ENCODE data around the gene TNFRSF17. TPM values are rescaled to one million over a fixed set of nuclear protein-coding genes. Genes with fewer than 3 reads are reported as not detected.
"Not testable (repeated sequence)": the region's sequence is repeated elsewhere in the genome, so short reads cannot be mapped to it uniquely, and the experiment has no call there.

Gene TNFRSF17
- total RNA-seq = not detected in 2 replicates

DNA sequence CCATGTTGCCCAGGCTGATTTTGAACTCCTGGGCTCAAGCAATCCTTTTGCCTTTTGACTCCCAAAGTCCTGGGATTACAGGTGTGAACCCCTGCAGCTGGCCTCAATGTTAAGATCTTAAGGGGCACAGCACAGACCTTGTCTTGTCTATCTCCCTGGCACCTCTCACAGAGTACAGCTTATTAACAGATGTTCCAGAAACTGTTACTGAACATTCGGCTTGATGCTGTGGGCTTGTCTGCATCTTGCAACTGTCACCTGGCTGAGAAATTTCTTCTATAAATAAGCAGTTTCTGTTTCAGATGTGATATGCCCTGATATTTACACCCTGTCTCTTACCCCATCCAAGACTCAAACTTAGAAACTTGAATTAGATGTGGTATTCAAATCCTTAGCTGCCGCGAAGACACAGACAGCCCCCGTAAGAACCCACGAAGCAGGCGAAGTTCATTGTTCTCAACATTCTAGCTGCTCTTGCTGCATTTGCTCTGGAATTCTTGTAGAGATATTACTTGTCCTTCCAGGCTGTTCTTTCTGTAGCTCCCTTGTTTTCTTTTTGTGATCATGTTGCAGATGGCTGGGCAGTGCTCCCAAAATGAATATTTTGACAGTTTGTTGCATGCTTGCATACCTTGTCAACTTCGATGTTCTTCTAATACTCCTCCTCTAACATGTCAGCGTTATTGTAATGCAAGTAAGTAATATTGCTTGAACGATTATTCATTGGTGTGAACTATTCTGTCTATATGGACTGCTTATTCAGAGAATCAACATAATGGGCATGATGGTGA, at the start of gene TNFRSF17:
TSS of gene TNFRSF17 (plus strand) at position 450 of the 791 bp plus-strand sequence. CDS start at position 565, 115 bp downstream.
- intact Hi-C loops (cut with micrococcal nuclease) = no loop called here

DNA sequence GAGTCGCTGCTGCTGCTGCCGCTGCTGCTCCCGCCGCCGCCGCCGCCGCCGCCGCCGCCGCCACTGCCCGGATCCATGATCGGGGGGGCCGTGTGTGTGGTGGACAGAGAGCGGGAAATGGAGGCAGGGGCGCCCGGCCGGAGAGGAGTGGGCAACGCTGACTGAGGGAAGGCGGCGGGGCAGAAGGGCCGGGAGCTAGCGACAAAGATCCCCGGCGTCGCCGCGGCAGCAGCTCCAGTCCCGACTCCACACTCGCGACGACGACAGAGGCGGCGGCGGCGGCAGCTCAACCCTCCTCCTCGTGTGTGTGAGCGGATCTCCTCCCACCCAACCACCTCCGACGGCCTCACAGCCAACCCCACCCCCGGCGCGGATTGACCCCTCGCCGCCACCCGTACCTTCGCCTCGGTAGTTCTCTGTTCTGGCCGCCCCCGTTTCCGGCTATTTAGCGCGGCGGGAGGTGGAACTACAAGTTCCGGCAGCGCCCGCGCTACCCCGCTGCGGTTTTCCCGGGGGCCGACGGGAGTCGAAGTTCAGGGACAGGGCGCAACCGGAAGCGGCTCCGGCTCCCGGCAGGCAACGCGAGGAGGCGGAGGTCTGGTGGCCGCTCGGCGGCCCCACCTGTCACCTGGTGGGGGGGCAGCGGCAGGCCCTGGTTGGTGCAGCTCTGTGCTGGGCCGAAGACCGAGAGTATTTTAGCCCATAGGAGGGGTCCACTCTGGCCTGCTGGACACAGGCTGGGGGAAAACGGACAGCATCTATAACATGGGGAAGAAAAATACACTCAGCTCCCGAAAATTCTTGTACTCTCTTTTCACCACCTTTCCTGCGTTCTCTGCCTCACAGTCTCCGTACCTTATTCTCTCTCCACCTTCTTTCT, 49.1 kb upstream of the TNFRSF17 start, which contains the start of gene GSPT1:
TSS of gene GSPT1 (minus strand) at position 313 of the 880 bp plus-strand sequence. CDS start at position 77, 236 bp downstream.
- intact Hi-C loops (cut with micrococcal nuclease) = loop anchor here (1.0 to 10.0 kb wide), 12 partner anchors 65 to 1172 kb away; partner anchors contain the start of genes CIITA, CLEC16A, CPPED1 and RSL1D1

DNA sequence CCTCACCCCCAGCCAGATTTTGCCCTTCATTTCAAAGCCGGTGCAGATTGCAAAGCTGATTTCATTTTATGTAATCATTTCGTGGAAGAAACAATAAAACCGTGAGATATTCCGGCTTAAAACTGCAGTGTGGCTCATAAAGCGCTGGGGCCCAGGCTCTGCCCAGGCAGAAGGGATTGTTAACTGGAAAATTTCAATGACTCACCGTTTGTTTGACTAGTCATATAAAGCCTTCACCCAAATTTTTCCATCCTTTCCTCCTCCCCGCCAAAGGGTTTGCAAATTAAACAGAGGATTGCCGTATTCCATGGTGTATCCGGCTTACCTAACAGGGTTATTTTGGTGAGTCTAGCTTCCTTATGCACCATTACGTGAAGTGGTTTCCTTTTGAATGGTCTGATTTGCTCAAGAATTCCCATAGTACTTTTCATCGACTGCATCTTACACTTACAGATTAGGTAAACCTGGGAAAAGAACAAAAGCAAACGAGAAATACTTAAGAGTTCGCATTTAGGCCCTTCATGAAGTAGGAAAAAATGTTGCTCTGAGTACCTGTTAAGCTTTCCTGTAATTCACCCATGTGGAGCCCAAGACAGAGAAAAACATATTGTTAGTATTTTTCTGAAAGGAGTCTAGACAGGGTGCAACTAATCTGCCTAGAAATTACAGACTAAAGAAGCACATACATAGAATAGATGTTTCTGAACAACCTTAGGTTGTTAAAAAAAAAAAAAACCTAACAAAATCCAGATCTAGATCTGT, 48.3 kb upstream of the TNFRSF17 start:
- intact Hi-C loops (cut with micrococcal nuclease) = loop anchor here (1.0 to 10.0 kb wide), 10 partner anchors 65 to 1172 kb away; partner anchors contain the start of genes CIITA, CLEC16A, CPPED1 and RSL1D1

DNA sequence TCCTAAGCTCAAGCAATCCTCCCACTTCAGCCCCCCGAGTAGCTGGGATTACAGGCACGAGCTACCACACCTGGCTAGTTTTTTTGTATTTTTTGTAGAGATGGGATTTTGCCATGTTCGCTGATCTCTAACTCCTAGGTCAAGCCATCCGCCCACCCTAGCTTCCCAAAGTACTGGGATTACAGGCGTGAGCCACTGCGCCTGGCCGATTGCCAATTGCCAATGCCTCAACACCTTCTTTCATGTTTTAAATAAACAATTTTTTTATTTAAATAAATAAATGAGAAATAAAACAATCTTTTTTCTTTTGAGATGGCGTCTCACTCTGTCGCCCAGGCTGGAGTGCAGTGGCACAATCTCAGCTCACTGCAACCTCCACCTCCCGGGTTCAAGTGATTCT, 41.0 kb upstream of the TNFRSF17 start:
- intact Hi-C loops (cut with micrococcal nuclease) = not testable (repeated sequence)

DNA sequence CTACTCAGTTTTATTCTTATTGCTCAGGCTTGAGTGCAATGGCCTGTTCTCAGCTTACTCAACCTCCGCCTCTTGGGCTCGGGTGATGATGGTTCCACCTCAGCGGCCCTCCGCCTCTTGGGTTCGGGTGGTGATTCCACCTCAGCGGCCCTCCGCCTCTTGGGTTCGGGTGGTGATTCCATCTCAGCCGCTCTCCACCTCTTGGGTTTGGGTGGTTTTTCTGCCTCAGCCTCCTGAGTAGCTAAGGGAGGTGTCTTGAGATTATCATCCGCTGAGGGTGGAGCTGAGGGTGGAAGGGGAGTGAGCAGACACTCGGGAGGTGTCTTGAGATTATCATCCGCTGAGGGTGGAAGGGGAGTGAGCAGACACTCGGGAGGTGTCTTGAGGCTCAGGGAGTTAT, 37.7 kb upstream of the TNFRSF17 start:
- intact Hi-C loops (cut with micrococcal nuclease) = not testable (repeated sequence)

DNA sequence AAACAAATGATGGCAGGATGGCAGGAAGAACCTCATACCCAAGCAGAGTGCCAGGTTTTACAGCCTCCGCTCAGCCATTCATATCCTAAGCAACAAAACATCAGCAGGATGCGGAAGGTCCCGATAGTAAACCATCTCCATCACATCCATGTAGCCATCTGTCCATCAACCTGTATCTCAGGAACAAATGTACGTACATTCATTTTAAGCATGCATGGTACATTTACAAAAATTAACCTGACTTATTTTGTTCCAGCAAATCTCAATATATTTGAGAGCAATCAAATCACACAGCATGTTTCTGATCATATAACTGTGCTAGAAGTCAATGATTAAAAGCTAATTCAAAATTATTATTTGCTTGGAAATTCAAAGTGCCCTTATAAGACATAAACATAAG, 23.1 kb upstream of the TNFRSF17 start, which contains the start of gene NPIPB2:
TSS of gene NPIPB2 (minus strand) at position 101 of the 400 bp plus-strand sequence. CDS start at position 101, 0 bp downstream.
- intact Hi-C loops (cut with micrococcal nuclease) = not testable (repeated sequence)

DNA sequence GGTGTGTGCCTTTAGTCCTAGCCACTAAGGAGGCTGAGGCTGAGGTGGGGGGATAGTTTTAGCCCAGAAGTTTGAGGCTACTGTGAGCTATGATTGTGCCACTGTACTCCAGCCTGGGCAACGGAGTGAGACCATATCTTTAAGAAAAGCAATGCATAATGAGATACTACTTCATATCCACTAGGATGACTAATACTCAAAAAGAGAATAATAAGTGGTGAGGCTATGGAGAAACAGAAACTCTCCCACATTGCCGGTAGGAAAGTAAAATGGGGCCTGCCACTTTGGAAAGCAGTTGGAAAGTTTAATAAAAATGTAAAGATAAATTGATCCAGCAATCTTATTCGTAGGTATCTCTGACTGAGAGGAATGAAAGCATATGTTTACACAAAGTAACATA, 18.6 kb upstream of the TNFRSF17 start:
- intact Hi-C loops (cut with micrococcal nuclease) = no loop called here

DNA sequence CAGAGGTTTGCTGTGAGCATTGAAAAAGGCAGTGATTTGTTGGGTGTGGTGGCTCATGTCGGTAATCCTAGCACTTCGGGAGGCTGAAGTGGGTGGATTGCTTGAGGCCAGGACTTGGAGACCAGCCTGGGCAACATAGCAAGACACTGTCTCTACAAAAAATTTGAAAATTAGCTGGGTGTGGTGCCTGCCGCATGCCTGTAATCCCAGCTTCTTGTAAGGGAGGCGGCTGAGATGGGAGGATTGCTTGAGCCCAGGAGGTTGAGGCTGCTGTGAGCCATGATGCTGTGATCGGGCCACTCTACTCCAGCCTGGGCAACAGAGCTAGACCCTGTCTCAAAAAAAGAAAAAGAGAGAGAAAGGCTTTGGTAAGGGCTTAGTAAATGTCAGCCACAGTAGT, 16.2 kb upstream of the TNFRSF17 start:
- intact Hi-C loops (cut with micrococcal nuclease) = loop anchor here (1.0 kb wide), 1 partner anchor 119 kb away; no protein-coding TSS in a partner anchor

DNA sequence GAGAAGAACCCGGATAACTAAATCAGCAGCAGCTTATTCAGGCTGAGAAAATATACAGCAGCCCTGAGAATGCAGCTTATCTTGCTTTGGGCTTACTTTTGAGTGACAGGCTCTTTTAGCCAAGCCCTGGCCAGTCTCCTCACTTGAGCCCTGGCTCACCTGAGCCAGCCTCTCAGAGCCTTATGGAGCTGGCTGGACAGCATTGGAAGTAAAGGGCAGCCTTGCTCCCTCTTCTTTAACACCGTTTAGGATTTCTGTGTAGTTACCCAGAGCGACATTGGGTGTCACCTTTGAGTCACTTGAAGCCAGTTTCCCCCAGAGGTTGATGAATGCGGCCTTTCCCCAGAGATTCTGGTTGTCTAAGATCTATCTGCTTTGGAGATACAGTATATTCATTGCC, 15.5 kb upstream of the TNFRSF17 start:
- intact Hi-C loops (cut with micrococcal nuclease) = loop anchor here (1.0 kb wide), 1 partner anchor 119 kb away; no protein-coding TSS in a partner anchor

DNA sequence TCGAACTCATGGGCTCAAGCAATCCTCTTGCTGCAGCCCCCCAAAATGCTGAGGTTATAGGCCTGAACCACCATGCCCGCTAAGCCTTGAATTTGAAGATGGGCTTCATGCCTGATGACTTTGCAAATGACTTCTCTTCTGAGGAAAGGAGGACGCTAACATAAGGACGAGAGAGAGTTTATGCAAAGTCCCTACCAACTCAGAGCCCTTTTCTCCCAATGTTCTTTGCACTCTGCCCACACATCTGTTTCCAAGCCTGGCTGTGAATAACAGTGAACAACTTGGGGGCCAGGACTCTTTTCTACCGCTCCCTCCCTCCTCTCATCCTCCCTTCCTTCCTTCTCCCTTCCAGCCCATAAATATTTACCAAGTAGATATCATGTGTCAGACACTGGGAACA, 14.6 kb upstream of the TNFRSF17 start:
- intact Hi-C loops (cut with micrococcal nuclease) = no loop called here

DNA sequence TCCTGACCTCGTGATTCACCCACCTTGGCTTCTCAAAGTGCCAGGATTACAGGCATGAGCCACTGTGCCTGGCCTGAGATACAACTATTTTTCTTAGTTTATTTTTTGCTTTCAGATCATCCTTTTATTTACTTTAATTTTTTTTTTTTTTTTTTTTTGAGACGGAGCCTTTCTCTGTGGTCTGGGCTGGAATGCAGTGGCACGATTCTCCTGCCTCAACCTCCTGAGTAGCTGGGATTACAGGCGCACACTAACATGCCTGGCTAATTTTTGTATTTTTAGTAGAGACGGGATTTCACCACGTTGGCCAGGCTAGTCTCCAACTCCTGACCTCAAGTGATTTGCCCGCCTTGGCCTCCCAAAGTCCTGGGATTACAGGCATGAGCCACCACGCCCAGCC, 11.4 kb upstream of the TNFRSF17 start:
- intact Hi-C loops (cut with micrococcal nuclease) = not testable (repeated sequence)

DNA sequence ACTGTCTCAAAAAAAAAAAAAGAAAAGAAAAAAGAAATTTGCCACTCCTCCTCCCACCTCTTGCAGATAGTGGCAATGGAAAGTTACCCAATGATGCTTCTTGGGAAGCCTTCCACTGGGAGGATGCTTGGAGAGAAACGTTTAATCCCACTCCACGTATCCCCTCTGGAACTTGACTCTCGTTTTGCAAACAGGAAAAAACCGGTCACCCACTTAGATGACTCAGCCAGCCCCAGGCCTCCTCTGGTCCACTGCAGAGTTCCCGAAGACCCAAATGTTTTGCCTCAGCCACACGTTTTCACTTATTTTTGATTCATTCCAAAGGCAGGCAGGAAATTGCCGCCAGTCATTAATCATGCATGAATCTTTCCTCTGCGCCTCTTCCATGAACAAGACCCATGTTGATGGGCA, 9.3 kb upstream of the TNFRSF17 start:
- intact Hi-C loops (cut with micrococcal nuclease) = no loop called here

DNA sequence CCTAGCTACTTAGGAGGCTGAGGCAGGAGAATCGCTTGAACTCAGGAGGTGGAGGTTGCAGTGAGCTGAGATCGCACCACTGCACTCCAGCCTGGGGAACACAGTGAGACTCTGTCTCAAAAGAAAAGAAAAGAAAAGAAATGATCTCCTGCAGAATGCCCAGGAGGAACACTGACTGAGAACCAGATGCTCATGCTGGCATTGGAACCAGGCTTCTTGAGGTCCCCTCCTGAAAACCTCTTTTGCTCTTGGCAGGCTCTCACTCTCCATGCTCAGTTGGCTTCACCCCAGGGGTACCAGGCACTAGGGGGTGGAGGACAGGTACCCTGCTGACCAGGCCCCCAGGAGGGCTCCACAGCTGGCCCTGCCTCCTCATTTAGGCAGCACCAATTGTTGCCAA, 8.5 kb upstream of the TNFRSF17 start:
- intact Hi-C loops (cut with micrococcal nuclease) = no loop called here

DNA sequence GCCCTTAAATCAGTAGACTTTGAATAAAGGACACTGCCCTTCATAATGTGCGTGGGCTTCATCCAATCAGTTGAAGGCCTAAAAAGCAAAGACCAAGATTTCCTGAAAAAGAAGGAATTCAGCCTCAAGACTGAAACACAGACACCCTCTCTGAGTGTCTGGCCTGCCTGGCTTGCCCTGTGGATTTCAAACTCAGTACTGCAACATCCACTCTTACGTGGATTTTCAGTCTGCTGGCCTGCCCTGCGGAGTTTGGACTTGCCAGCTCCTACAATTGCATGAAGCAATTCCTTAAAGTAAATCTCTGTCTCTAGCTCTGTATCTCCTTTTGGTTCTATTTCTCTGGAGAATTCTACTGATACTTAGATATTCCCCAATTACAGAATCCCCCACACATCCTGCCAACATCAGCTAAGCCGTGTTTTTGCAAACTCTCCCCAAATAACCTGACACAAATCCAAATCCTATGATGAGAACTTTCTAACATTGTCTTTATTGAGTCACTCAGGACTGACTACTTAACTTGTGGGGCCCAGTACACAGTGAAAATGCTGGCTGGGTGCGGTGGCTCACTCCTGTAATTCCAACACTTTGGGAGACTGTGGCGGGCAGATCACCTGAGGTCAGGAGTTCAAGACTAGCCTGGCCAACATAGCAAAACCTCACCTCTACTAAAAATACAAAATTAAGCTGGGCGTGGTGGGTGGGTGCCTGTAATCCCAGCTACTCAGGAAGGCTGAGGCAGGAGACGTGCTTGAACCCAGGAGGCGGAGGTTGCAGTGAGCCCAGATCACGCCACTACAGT, 7.2 kb upstream of the TNFRSF17 start:
- intact Hi-C loops (cut with micrococcal nuclease) = no loop called here

DNA sequence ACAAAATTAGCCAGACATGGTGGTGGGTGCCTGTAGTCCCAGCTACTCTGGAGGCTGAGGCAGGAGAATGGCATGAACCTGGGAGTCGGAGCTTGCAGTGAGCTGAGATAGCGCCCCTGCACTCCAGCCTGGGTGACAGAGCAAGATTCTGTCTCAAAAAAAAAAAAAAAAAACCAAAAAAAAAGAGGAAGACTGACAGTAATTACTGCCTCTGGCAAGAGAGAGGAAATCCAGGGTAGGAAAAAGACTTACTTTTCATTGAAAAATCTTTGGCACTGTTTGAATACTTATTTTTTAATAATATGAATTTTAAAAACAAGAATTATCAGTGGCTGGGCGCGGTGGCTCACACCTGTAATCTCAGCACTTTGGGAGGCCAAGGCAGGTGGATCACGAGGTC, 2.6 kb upstream of the TNFRSF17 start:
- intact Hi-C loops (cut with micrococcal nuclease) = not testable (repeated sequence)

DNA sequence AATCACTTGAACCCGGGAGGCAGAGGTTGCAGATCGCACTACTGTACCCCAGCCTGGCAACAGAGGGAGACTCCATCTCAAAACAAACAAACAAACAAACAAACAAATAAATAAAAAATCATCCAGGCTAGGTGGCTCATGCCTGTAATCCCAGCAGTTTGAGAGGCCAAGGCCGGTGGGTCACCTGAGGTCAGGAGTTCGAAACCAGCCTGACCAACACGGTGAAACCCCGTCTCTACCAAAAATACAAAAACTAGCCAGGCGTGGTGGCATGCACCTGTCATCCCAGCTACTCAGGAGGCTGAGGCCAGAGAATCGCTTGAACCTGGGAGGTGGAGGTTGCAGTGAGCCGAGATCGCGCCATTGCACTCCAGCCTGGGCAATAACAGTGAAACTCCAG, 2.0 kb upstream of the TNFRSF17 start:
- intact Hi-C loops (cut with micrococcal nuclease) = not testable (repeated sequence)

DNA sequence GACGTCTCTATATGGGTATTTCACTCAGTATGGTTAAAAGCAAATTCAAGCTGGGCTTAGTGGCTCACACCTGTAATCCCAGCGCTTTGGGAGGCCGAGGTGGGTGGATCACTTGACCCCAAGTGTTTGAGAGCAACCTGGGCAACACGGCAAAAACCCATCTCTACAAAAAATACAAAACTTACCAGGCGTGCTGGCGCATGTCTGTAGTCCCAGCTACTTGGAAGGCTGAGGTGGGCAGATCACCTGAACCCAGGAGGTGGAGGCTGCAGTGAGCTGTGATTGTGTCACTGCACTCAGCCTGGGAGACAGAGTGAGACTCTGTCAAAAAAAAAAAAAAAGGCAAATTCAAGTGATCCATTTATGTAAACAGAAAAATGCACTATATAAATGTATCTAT, 1.3 kb upstream of the TNFRSF17 start:
- intact Hi-C loops (cut with micrococcal nuclease) = no loop called here

DNA sequence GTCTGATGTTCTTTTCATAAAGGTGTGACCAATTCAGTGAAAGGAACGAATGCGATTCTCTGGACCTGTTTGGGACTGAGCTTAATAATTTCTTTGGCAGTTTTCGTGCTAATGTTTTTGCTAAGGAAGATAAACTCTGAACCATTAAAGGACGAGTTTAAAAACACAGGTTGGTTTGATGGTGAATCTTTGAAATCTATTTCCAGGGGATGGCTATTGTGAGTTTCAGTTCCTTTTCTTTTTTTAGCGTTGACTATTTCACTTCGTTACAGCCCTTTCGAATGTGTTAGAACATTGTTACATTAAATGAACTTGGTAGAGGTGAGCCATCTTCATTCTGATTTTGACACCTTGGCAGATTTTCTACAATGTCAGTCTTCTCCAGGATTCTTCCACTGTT, 1.2 kb downstream of the TNFRSF17 start:
- intact Hi-C loops (cut with micrococcal nuclease) = no loop called here

DNA sequence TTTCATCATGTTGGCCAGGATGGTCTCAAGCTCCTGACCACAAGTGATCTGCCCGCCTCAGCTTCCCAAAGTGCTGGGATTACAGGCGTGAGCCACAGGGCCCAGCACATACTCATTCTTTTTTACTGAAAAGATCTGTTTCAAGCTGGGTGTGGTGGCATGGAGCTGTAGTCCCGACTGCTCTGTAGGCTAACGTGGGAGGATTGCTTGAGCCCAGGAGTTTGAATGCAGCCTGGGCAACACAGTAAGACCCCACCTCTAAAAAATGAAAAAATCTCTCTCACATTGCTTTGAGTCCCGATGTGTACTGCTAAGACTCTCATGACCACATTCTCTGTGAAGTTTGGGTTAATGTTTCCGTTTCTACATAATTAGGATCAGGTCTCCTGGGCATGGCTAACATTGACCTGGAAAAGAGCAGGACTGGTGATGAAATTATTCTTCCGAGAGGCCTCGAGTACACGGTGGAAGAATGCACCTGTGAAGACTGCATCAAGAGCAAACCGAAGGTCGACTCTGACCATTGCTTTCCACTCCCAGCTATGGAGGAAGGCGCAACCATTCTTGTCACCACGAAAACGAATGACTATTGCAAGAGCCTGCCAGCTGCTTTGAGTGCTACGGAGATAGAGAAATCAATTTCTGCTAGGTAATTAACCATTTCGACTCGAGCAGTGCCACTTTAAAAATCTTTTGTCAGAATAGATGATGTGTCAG, 2.3 kb downstream of the TNFRSF17 start:
- intact Hi-C loops (cut with micrococcal nuclease) = no loop called here

Measured in T-helper 1 cell treated with Interleukin-12 subunit alpha and Interleukin-12 subunit beta and Interleukin-4 antibody, amounts not matched to agents 30 ng/mL and 1 ng/mL, for 36 hours (primary cell).